AG04449 (cell line): Measurements from ENCODE around the gene TAS2R46.

Experiments used
- CTCF ChIA-PET: fragments of 350-600 bp; formaldehyde crosslinking; extraction: SDS; loops from one replicate; lab custom pipeline; 2021; ENCODE audit warnings: antibody characterized with exemption; lab: Yijun Ruan, JAX
- POLR2A ChIA-PET: fragments of 400-600, 350-600 bp; formaldehyde crosslinking; extraction: SDS; loops from one replicate; lab custom pipeline; 2020; ENCODE audit warnings: antibody characterized with exemption, inconsistent platforms; lab: Yijun Ruan, JAX
- DNase-seq: peaks from one replicate; pipeline ENCODE4 v3.0.0-alpha.2; 2010; ENCODE audit warnings: low read depth, low spot score
- H3K4me3 ChIP-seq: 2 replicates; pipeline ENCODE4 v1.5.1; 2011; ENCODE audit warnings: low read depth, mild to moderate bottlenecking, control low read depth, low read length
- TF ChIP-seq, protein P1 (sequence below): IDR thresholded peaks from one replicate; pipeline ENCODE4 v1.5.1; 2011; ENCODE audit warnings: mild to moderate bottlenecking, moderate library complexity, low read length, control low read depth, inconsistent platforms; ENCODE audit not compliant: insufficient read depth; ENCODE audit errors: missing control alignments

TAS2R46 gene

DNA sequence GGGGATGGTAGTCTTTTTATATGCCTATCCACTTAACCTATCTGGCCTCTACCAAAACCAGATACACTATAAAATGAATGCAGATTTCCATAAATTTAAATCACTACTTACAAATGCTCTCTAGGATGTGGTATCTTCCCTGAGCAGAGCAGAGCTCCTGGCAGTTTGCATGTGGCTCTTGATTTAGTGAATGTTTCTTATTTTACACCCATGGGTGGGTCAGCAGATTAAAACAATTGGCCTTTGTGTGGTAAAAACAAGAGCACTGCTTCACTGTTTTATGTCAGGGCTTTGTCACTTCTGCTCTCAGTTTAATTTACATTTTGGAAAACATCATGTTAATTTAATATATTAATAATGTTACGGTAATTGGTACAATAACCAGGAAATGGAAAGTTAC lies 45.2 kb downstream of the TAS2R46 start:
- ChIA-PET POLR2A (no interaction called here), CTCF (no interaction called here)
- no peak for DNase-seq
- TF ChIP-seq, protein P1, sequence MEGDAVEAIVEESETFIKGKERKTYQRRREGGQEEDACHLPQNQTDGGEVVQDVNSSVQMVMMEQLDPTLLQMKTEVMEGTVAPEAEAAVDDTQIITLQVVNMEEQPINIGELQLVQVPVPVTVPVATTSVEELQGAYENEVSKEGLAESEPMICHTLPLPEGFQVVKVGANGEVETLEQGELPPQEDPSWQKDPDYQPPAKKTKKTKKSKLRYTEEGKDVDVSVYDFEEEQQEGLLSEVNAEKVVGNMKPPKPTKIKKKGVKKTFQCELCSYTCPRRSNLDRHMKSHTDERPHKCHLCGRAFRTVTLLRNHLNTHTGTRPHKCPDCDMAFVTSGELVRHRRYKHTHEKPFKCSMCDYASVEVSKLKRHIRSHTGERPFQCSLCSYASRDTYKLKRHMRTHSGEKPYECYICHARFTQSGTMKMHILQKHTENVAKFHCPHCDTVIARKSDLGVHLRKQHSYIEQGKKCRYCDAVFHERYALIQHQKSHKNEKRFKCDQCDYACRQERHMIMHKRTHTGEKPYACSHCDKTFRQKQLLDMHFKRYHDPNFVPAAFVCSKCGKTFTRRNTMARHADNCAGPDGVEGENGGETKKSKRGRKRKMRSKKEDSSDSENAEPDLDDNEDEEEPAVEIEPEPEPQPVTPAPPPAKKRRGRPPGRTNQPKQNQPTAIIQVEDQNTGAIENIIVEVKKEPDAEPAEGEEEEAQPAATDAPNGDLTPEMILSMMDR, result no peak
- H3K4me3 ChIP-seq, result no peak overlapping the region

DNA sequence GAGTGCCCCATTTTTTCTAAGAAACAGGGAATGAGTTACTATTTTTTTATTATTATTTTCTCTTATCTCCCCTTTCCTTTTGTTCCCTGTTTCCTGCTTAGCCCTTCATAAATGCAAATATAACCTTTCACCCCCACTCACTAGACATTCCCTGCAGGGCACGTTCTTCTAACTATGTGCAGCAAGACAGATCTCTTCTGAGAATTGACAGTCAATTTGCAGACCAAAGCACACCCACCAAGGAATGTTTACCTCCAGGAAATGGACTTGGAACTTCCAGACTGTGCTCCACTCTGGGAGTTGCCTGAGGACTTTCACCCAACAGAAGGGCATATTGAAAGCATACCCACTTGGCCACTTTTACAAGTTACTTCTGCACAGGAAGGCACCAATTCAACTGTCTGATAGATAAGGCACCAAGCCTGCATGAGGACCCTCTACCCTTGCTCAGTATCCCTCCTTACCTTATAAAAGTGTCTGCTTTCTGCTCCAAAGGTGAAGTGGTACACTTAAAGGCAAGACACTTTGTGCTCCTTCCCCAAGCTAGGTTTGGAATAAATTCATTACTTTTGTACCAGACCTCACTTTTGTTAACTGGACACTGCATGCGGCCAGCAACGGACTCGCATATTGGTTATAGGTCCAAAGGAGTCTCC lies 46.2 kb downstream of the TAS2R46 start:
- no peak for DNase-seq
- POLR2A ChIA-PET, result no interaction called here

DNA sequence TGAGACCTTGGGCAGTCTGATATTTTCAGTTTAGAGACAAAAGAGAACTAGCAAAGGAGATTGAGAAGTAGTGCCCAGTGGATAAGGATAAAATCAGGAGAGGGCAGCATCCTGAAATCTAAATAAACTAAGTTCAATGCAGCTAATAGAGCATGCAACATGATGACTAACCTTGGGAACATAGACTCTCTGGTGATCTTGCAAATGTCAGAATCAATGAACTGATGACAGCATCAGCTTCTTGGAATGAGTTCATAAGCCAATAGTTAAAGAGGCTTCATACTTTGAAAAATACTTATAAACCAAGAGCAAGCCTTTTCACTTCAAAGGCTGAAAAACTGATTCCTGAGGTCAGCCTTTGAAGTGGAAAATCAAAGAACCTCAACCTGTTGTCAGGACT lies 47.9 kb downstream of the TAS2R46 start:
- POLR2A ChIA-PET, result no interaction called here
- TF ChIP-seq, protein P1, result no peak
- CTCF ChIA-PET, result interaction anchor here (0.6 kb wide), 1 partner anchor 40 kb away, joined by 3 read pairs; no protein-coding TSS in a partner anchor
- H3K4me3 ChIP-seq, result no peak overlapping the region
- DNase-seq, result peak; percentile 1

More for the DNA sequence above, 46.2 kb downstream of the TAS2R46 start:
- no peak overlapping the region for H3K4me3 ChIP-seq
- TF ChIP-seq, protein P1, result no peak
- CTCF ChIA-PET, result no interaction called here
